ENCODE results near the gene UPF3B.

Gene UPF3B

DNA sequence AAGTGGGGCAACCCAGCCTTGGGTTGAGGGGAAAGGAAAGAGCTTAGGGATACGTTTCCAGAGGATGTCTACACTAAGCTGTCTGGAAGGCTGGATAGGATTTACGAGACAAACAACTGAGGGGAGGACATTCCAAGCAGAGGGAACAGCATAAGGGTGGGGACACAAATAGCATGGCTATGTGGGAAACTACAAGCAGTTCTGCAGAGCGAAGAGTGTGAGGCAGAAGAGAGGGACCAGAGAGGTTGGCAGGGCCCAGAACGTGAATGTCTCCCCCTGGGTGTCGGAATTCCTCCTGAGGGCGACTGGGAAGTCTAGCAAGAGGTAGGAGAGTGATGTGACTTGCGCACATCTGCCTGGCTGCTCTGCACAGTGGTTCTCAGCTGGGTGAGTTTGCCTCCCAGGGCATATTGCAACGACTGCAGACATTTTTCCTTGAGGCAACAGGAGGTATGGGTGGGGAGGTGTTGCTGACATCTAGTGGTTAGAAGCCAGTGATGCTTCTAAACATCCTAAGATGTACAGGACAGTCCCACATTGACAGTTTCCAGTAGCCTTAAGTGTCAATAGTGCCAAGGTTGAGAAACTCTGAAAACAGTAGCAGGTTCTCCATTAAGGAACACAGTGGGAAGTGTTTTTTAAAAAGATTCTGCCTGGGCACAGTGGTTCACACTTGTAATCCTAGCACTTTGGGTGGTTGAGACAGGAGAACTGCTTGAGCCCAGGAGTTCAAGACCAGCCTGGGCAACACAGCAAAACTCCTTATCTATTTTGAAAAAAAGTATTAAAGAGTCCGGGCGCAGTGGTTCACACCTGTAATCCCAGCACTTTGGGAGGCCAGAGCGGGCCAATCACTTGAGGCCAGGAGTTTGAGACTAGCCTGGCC, 28.0 kb upstream of the UPF3B start:
- Histone ChIP-seq H3K9ac (ENCODE audit: low read depth in 1 of 2, low read length in 2 of 2) (no peak overlapping the region), H3K27me3 (ENCODE audit: control insufficient read depth in 2 of 2, insufficient read depth in 2 of 2, low read length in 2 of 2) (peaks cover 0 to 3% of the 10 kb centered on the region in 2 donors), H3K27ac (ENCODE audit: low read depth in 2 of 2, low read length in 2 of 2) (no peak overlapping the region), H3K36me3 (ENCODE audit: control insufficient read depth in 2 of 2, insufficient read depth in 2 of 2, low read length in 2 of 2) (peaks cover 0 to 7% of the 10 kb centered on the region in 2 donors), H3K4me3 (ENCODE audit: low read length in 2 of 2) (no peak overlapping the region), H3K4me1 (ENCODE audit: control insufficient read depth in 2 of 2, insufficient read depth in 2 of 2, low read length in 2 of 2) (no peaks in the 10 kb centered on the region), H3K9me3 (ENCODE audit: control insufficient read depth in 2 of 2, low read length in 2 of 2) (no peaks in the 10 kb centered on the region)

DNA sequence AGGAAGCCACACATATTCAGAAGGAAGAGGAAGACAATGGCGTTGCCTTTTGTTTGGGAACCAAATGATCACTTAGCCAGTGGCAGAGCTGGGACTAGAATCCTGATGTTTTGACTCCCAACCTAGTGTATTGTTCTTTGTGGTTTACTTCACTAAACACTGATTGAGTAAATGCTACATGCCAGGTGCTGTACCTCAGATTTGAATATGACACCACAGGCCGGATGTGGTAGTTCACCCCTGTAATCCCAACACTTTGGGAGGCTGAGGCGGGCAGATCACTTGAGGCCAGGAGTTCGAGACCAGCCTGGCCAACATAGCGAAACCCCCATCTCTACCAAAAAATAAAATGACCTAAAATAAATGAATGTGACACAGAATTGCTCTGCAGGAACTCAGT, 27.3 kb upstream of the UPF3B start:
- H3K9me3 ChIP-seq (ENCODE audit: control insufficient read depth in 2 of 2, low read length in 2 of 2) = no peaks in the 10 kb centered on the region
- peaks cover 0 to 7% of the 10 kb centered on the region in 2 donors for H3K36me3 ChIP-seq (ENCODE audit: control insufficient read depth in 2 of 2, insufficient read depth in 2 of 2, low read length in 2 of 2)
- no peak overlapping the region for H3K27ac ChIP-seq (ENCODE audit: low read depth in 2 of 2, low read length in 2 of 2)
- no peak overlapping the region for H3K4me3 ChIP-seq (ENCODE audit: low read length in 2 of 2)
- no peak overlapping the region for H3K9ac ChIP-seq (ENCODE audit: low read depth in 1 of 2, low read length in 2 of 2)
- no peaks in the 10 kb centered on the region for H3K4me1 ChIP-seq (ENCODE audit: control insufficient read depth in 2 of 2, insufficient read depth in 2 of 2, low read length in 2 of 2)
- peaks cover 0 to 3% of the 10 kb centered on the region in 2 donors for H3K27me3 ChIP-seq (ENCODE audit: control insufficient read depth in 2 of 2, insufficient read depth in 2 of 2, low read length in 2 of 2)

DNA sequence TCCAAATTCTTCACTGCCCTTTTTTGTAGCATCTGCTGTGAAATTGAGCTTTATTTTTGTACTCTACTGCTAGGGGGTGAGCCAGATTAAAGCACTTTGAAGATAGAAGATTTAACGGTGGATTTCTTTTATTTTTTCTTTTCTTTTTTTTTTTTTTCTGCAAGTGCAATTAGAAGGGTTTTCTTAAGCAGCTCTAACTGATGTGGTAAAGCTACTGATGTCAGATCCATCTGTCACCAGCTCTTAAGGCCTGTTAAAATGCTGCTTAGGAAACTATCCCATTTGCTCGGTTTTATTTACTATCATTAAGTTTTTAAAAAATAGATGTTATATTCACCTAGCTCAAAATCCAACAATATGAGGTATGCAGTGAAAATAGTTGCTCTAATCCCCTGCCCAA, 26.0 kb upstream of the UPF3B start:
- Histone ChIP-seq H3K27me3 (ENCODE audit: control insufficient read depth in 2 of 2, insufficient read depth in 2 of 2, low read length in 2 of 2) (peaks cover 0 to 3% of the 10 kb centered on the region in 2 donors), H3K4me1 (ENCODE audit: control insufficient read depth in 2 of 2, insufficient read depth in 2 of 2, low read length in 2 of 2) (no peaks in the 10 kb centered on the region), H3K27ac (ENCODE audit: low read depth in 2 of 2, low read length in 2 of 2) (no peak overlapping the region), H3K9me3 (ENCODE audit: control insufficient read depth in 2 of 2, low read length in 2 of 2) (no peaks in the 10 kb centered on the region), H3K4me3 (ENCODE audit: low read length in 2 of 2) (no peak overlapping the region), H3K36me3 (ENCODE audit: control insufficient read depth in 2 of 2, insufficient read depth in 2 of 2, low read length in 2 of 2) (peaks cover 0 to 7% of the 10 kb centered on the region in 2 donors), H3K9ac (ENCODE audit: low read depth in 1 of 2, low read length in 2 of 2) (no peak overlapping the region)

DNA sequence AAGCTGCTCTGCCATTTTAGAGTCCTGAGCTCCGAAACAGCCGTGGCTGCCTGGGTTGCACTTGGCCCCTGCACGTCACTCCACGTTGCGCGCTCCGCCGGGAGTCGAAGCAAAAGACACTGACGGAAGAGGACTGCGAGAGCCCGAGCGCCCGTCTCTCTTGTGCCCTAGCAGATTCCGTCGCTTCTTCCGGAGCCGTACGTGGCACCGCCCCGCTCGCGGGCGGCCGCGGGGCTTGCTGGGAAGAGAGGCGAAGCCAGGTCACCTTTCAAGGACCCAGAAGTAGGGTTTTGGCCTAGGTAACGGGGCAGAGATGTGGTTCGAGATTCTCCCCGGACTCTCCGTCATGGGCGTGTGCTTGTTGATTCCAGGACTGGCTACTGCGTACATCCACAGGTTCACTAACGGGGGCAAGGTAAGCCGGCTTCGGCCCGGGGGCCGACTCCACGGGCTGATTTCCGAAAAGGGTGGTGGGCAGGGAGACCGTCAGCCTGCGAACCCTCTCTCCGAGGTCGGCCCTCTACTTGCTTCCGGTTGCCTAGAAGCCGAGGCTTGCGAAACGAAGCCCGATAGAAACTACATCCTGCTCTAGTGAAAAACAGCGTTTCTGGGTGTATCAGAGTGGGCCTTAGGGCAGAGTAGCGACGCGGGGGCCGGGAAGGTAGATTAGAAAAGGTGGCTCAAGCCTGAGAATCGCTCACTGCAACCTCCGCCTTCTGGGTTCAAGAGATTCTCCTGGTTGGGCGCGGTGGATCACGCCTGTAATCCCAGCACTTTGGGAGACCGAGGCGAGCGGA, 19.0 kb upstream of the UPF3B start, which contains the start of the genes NDUFA1 and RNF113A:
Gene NDUFA1 (plus strand): TSS at position 234 of the 797 bp plus-strand sequence. CDS start 80 bp downstream, at position 314.
Gene RNF113A (minus strand): TSS at position 135 of the 797 bp plus-strand sequence. CDS start 120 bp downstream, at position 15.
- Histone ChIP-seq H3K4me3 (ENCODE audit: low read length in 2 of 2) (peak within 1 kb of the TSS; percentile 77 to 93), H3K4me1 (ENCODE audit: control insufficient read depth in 2 of 2, insufficient read depth in 2 of 2, low read length in 2 of 2) (no peaks in the 10 kb centered on the region), H3K27ac (ENCODE audit: low read depth in 2 of 2, low read length in 2 of 2) (peak within 1 kb of the TSS; percentile 92 to 93), H3K9me3 (ENCODE audit: control insufficient read depth in 2 of 2, low read length in 2 of 2) (no peaks in the 10 kb centered on the region), H3K36me3 (ENCODE audit: control insufficient read depth in 2 of 2, insufficient read depth in 2 of 2, low read length in 2 of 2) (peaks cover 0 to 5% of the 10 kb centered on the region in 2 donors), H3K9ac (ENCODE audit: low read depth in 1 of 2, low read length in 2 of 2) (peak within 1 kb of the TSS; percentile 83 to 92), H3K27me3 (ENCODE audit: control insufficient read depth in 2 of 2, insufficient read depth in 2 of 2, low read length in 2 of 2) (no peaks in the 10 kb centered on the region)

DNA sequence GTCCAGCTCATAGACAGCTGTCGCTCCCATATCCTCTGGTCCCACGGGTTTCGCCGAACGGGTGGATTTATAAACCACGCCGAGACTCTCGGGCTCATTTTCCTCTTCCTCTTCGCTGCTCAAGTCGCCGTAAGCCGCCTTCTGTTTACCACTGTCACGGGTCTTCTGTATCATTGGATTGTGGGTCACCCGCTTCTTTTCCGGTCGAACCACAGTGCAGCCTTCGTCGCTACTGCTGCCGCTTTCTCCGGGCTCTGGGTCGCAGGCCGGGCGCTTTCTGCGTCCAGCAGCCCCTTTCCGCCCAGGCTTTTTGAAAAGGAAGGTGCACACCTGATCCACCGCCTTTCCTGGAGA, 18.5 kb upstream of the UPF3B start:
- peak overlapping the region; percentile 83 to 92 for H3K9ac ChIP-seq (ENCODE audit: low read depth in 1 of 2, low read length in 2 of 2)

DNA sequence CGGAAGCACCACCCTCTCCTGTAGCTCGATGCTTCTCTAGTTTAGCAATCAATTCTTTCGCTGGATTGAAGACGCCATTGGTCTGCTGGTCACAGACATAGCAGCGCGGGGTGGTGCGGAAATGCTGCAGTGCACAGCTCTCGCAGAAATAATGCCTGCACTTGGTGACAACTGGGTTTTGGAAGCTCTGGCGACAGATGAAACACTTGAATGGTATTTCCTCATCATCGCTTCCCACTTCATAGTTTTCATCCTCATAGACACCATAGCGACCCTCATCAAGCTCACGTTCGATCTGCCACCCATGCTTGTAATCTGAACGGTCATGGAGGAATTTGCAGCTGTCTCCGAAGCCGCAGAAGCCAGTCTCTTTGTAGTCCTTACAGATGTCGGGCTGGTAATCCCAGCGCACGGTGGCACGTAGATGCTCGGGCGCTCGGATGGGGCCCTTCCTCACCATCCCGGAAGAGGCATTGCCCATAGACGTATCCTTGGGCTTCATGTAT, 17.9 kb upstream of the UPF3B start:
- no peaks in the 10 kb centered on the region for H3K9me3 ChIP-seq (ENCODE audit: control insufficient read depth in 2 of 2, low read length in 2 of 2)
- no peaks in the 10 kb centered on the region for H3K27me3 ChIP-seq (ENCODE audit: control insufficient read depth in 2 of 2, insufficient read depth in 2 of 2, low read length in 2 of 2)
- H3K9ac ChIP-seq (ENCODE audit: low read depth in 1 of 2, low read length in 2 of 2) = peak overlapping the region; percentile 83 to 92

More for the DNA sequence above, 18.5 kb upstream of the UPF3B start:
- Histone ChIP-seq H3K27me3 (ENCODE audit: control insufficient read depth in 2 of 2, insufficient read depth in 2 of 2, low read length in 2 of 2) (no peaks in the 10 kb centered on the region), H3K4me3 (ENCODE audit: low read length in 2 of 2) (peak overlapping the region; percentile 77 to 93), H3K27ac (ENCODE audit: low read depth in 2 of 2, low read length in 2 of 2) (peak overlapping the region; percentile 92 to 93), H3K9me3 (ENCODE audit: control insufficient read depth in 2 of 2, low read length in 2 of 2) (no peaks in the 10 kb centered on the region), H3K36me3 (ENCODE audit: control insufficient read depth in 2 of 2, insufficient read depth in 2 of 2, low read length in 2 of 2) (peaks cover 0 to 3% of the 10 kb centered on the region in 2 donors), H3K4me1 (ENCODE audit: control insufficient read depth in 2 of 2, insufficient read depth in 2 of 2, low read length in 2 of 2) (no peaks in the 10 kb centered on the region)

DNA sequence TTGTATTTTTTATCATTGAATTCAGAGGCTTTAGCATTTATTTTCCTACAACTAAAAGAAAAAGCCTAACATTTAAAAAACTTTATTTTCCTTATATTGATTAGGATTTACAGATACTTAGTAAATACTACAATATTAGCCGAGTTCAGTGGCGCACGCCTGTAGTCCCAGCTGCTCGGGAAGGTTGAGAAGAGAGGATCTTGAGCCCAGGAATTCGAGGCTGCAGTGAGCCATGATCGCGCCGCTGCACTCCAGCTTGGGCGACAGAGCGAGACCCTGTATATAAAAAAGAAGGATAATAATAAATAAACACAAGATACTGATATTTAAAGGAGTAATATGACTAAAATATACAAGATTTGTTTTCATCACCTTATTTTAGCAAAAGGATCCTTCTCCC, 681 bp upstream of the UPF3B start:
- no peaks in the 10 kb centered on the region for H3K9me3 ChIP-seq (ENCODE audit: control insufficient read depth in 2 of 2, low read length in 2 of 2)
- H3K36me3 ChIP-seq (ENCODE audit: control insufficient read depth in 2 of 2, insufficient read depth in 2 of 2, low read length in 2 of 2) = no peaks in the 10 kb centered on the region
- peak overlapping the region; percentile 58 to 67 for H3K4me3 ChIP-seq (ENCODE audit: low read length in 2 of 2)
- peaks cover 0 to 3% of the 10 kb centered on the region in 2 donors for H3K4me1 ChIP-seq (ENCODE audit: control insufficient read depth in 2 of 2, insufficient read depth in 2 of 2, low read length in 2 of 2)
- peak overlapping the region in 1 of 2 donors; percentile 47 for H3K27ac ChIP-seq (ENCODE audit: low read depth in 2 of 2, low read length in 2 of 2)
- peak overlapping the region; percentile 15 to 38 for H3K9ac ChIP-seq (ENCODE audit: low read depth in 1 of 2, low read length in 2 of 2)
- H3K27me3 ChIP-seq (ENCODE audit: control insufficient read depth in 2 of 2, insufficient read depth in 2 of 2, low read length in 2 of 2) = peaks cover 0 to 2% of the 10 kb centered on the region in 2 donors

More for the DNA sequence above, 17.9 kb upstream of the UPF3B start:
- no peaks in the 10 kb centered on the region for H3K4me1 ChIP-seq (ENCODE audit: control insufficient read depth in 2 of 2, insufficient read depth in 2 of 2, low read length in 2 of 2)
- no peaks in the 10 kb centered on the region for H3K36me3 ChIP-seq (ENCODE audit: control insufficient read depth in 2 of 2, insufficient read depth in 2 of 2, low read length in 2 of 2)
- H3K27ac ChIP-seq (ENCODE audit: low read depth in 2 of 2, low read length in 2 of 2) = peak overlapping the region; percentile 92 to 93
- peak overlapping the region; percentile 77 to 93 for H3K4me3 ChIP-seq (ENCODE audit: low read length in 2 of 2)

DNA sequence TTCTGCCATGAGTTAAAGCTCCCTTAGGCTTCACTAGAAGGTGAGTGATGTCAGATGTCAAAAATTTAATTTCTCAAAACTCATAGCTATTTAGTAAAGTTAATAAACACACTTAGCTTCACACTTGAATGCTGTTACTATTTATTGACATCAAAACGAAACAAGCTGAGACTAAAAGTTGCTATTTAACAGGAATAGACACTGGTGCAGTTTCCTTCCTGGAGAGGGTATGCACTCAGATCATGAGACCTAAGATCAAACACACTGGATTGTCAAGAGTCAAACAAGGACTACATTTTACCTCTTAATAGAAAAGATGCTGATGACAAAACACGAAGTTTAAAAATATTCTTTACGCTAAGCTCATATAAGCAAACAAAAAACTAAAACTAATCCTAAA, 18.9 kb downstream of the UPF3B start:
- H3K4me3 ChIP-seq (ENCODE audit: low read length in 2 of 2) = no peak overlapping the region
- no peak overlapping the region for H3K9ac ChIP-seq (ENCODE audit: low read depth in 1 of 2, low read length in 2 of 2)
- H3K4me1 ChIP-seq (ENCODE audit: control insufficient read depth in 2 of 2, insufficient read depth in 2 of 2, low read length in 2 of 2) = no peaks in the 10 kb centered on the region
- no peak overlapping the region for H3K27ac ChIP-seq (ENCODE audit: low read depth in 2 of 2, low read length in 2 of 2)
- peaks cover 4 to 30% of the 10 kb centered on the region in 2 donors for H3K36me3 ChIP-seq (ENCODE audit: control insufficient read depth in 2 of 2, insufficient read depth in 2 of 2, low read length in 2 of 2)
- no peaks in the 10 kb centered on the region for H3K27me3 ChIP-seq (ENCODE audit: control insufficient read depth in 2 of 2, insufficient read depth in 2 of 2, low read length in 2 of 2)
- no peaks in the 10 kb centered on the region for H3K9me3 ChIP-seq (ENCODE audit: control insufficient read depth in 2 of 2, low read length in 2 of 2)

DNA sequence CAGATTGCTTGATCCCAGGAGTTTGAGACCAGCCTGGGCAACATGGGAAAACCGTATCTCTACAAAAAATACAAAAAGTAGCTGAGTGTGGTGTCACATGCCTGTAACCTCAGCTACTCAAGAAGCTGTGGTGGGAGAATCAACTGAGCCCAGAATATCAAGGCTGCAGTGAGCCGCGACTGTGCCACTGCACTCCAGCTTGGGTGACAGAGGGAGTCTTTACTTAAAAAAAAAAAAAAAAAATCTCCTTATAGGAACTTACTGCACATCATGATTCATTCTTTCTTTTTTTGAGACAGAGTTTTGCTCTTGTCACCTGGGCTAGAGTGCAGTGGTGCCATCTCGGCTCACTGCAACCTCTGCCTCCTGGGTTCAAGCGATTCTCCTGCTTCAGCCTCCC, 24.3 kb downstream of the UPF3B start:
- Histone ChIP-seq H3K27me3 (ENCODE audit: control insufficient read depth in 2 of 2, insufficient read depth in 2 of 2, low read length in 2 of 2) (no peaks in the 10 kb centered on the region), H3K36me3 (ENCODE audit: control insufficient read depth in 2 of 2, insufficient read depth in 2 of 2, low read length in 2 of 2) (peaks cover 0 to 5% of the 10 kb centered on the region in 2 donors), H3K4me3 (ENCODE audit: low read length in 2 of 2) (no peak overlapping the region), H3K4me1 (ENCODE audit: control insufficient read depth in 2 of 2, insufficient read depth in 2 of 2, low read length in 2 of 2) (no peaks in the 10 kb centered on the region), H3K9ac (ENCODE audit: low read depth in 1 of 2, low read length in 2 of 2) (no peak overlapping the region), H3K9me3 (ENCODE audit: control insufficient read depth in 2 of 2, low read length in 2 of 2) (no peaks in the 10 kb centered on the region), H3K27ac (ENCODE audit: low read depth in 2 of 2, low read length in 2 of 2) (no peak overlapping the region)

Measured in mucosa of rectum (tissue), 2 donors.